PC-3 (cell line): ENCODE data around the gene DGLUCY.
"Not testable (repeated sequence)": the region's sequence is repeated elsewhere in the genome, so short reads cannot be mapped to it uniquely, and the experiment has no call there.

Experiments
- CTCF ChIP-seq: fragments of 300-600 bp; sonication (generic); conservative IDR thresholded peaks from 2 replicates; pipeline ENCODE4 v1.5.1; 2017; ENCODE audit warnings: antibody characterized with exemption, low read depth, mild to moderate bottlenecking, low read length
- EZH2 ChIP-seq: fragments of 300-600 bp; sonication (generic); IDR thresholded peaks from one replicate; pipeline ENCODE4 v1.6.1; 2017; ENCODE audit warnings: antibody characterized with exemption, mild to moderate bottlenecking, low read length; ENCODE audit not compliant: unreplicated experiment
- EZH2phosphoT487 ChIP-seq: fragments of 300-600 bp; sonication (generic); IDR thresholded peaks from 2 replicates; pipeline ENCODE4 v1.6.1; 2018; ENCODE audit warnings: mild to moderate bottlenecking, antibody characterized with exemption, low read length, borderline replicate concordance

GRCh38 chr14:91124406-91125270 lies 10.8 kb downstream of the DGLUCY start:
- not testable (repeated sequence) for TF ChIP-seq CTCF, EZH2, EZH2phosphoT487
